Embryonic facial prominence (tissue), 1 donor: ENCODE measurements around the gene EYA4.
A peak's percentile ranks its signal among the peaks of the same experiment; 100 is the strongest.

Experiments
- DNase-seq: peaks from one replicate; pipeline ENCODE4 v3.0.0-alpha.2; 2016; ENCODE audit errors: extremely low spot score

The EYA4 gene

DNA sequence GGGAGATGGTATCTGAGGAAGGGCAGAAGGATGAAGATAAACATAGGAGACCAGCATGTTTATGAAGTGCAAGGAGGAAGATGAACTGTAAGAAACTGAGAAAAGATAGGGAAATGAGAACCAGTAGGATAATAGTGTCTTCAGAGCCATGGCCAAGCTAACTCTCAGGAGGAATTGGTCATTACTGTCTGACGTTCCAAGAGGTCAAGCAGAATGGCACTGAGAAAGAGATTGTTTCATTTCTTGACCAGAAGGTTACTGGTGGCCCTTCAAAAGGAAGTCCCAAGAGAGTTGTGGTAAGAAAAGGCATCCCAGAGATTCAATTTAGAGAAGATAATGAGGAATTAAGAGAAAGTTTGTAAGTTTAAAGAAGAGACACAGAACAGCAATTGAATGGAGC, 47.5 kb downstream of the EYA4 start:
- DNase-seq, result no peak

GRCh38 chr6:133289733-133290306, 48.7 kb downstream of the EYA4 start:
- no peak for DNase-seq

GRCh38 chr6:133290930-133291329, 49.8 kb downstream of the EYA4 start:
- DNase-seq, result no peak

DNA sequence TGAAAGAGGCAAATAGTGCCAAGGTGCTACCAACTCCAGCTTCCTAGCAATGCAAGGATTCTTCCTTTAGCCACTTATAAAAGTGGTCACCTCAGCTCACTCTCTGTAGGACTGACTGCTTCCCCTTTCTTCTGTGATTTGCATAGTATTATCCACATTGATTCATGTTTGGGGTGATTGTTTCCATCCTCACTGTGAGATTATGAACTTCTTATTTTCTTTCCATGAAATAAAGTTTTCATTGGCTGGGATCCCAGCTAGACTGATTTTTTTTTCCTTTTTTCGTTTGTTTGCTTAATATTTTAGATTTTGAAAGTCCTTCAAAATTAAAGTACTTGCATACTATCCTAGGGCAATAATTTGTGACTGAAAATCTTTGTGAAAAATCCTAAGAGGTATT, 50.5 kb downstream of the EYA4 start:
- DNase-seq, result no peak

GRCh38 chr6:133297657-133298056, 56.5 kb downstream of the EYA4 start:
- no peak for DNase-seq

GRCh38 chr6:133298335-133298734, 57.2 kb downstream of the EYA4 start:
- no peak for DNase-seq

- no peak for DNase-seq
These were observed 57.6 kb downstream of the EYA4 start for GRCh38 chr6:133298801-133299200.

- no peak for DNase-seq
These were observed 59.7 kb downstream of the EYA4 start for GRCh38 chr6:133300896-133301295.

DNA sequence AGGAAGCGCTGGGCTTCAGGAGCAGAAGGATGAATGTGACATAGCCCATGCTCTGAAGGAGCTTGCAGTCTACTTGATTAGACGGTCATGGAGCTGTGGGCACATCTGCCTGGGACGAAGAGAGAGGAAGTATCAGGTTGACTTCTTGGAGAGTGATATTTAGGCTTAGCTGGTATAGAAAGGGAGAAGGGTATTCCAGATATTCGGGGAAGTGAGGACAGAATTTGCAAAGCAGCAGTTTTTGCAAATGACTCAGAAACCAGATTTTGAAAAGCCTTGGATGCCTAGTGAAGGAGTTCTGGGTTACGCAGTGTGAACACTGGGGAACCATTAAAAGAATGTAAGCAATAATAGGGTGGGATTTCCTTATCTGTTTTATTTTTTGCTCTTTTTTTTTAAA, 60.7 kb downstream of the EYA4 start:
- no peak for DNase-seq

DNA sequence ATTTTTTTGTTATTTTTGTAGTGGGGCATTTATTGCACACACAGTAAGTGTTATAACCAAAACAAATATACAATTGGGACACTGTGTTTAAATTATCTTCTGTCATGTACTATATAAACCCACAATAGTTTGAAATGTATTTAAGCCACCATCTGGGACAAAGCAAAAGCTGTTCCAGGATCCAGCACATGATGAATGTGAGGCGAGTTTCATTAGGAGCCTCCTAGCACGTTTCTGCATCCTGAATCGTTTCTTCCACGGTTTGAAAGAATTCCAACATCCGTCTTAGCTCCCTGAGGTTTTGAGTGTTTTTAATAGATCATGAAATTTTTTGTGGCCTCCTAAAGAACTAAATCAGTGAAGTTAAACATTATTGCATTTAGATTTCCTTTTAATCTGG, 65.8 kb downstream of the EYA4 start:
- no peak for DNase-seq

- DNase-seq, result no peak
These were observed 68.4 kb downstream of the EYA4 start for GRCh38 chr6:133309579-133309978.

GRCh38 chr6:133312006-133312405, 70.8 kb downstream of the EYA4 start:
- no peak for DNase-seq

GRCh38 chr6:133313068-133313467, 71.9 kb downstream of the EYA4 start:
- no peak for DNase-seq

GRCh38 chr6:133314947-133315346, 73.8 kb downstream of the EYA4 start:
- peak; percentile 25 for DNase-seq

DNA sequence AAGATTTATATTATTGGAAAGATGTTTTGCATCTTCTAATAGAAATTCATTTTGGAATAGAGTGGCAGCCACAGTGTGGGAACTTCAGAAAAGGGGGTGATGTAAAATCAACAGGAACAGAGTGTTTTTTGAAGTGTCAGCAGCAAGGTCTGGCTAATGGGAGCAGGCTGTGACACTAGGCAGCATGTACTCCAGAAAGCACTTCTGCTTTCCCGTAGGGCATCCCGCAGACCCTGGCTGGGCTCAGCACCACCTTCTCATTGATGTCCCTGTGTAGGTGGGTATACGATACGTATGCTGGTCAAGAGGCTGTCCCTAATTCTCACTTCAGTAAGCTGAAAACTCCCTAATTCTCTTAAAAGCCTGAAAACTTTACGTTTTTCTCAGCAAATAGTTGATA, 74.7 kb downstream of the EYA4 start:
- DNase-seq, result no peak

- no peak for DNase-seq
These were observed 76.5 kb downstream of the EYA4 start for GRCh38 chr6:133317704-133318103.

DNA sequence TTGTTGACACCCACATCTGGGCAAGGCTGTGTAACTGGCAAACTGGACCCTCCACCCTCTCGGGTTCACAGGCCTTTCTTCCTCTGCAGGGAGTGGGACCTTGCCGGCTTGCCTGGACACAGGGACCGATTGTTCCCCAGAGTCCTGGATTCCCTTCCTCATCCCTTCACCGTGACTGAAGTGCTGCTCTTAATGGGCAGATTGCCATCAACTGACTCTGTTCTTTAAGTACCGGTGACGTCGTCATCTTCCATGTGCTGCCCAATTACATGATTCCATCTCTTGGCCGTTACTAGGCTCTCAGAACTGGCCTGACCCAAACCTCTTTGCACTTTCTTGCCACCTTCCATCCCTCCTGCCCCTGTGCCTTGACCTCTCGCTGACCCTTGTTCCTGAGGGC, 85.4 kb downstream of the EYA4 start:
- DNase-seq, result no peak

DNA sequence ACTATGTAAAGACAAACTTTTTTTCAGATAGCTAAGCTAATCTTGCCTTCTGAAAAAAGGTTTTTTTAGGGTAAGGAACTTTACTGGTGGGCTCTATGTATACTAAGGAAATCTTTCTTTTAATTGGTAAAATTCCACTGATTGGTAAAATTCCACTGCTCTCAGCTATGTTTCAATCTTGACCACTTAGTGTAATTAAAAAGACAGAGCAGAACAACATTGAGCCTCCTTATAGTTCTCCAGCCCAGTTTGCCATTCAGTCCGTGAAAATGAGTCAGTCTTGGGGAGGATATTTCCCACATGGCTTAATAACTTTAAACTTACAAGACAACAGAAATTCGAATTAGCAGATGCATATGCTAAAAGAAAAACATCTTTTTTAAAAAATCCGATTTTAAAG, 92.7 kb downstream of the EYA4 start:
- DNase-seq, result no peak

DNA sequence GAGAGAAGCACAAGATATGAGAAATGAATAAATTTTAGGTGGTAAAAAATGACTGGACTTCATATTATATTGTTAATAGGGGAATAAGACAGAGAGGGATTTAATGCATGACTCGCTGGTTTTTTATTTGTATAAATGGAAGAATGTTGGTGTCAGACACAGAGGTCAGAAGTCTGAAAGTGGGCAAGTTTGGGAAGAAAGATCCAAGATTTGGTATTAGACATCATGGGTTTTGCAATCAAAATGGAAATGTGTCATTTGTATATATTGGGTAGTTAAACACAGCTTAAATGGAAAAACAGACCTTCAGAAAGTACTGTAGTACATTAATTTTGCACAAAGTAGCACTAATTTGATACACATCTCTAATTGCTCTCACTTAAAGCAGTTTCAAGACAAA, 96.2 kb downstream of the EYA4 start:
- no peak for DNase-seq

GRCh38 chr6:133339543-133340384, 98.6 kb downstream of the EYA4 start:
- no peak for DNase-seq

DNA sequence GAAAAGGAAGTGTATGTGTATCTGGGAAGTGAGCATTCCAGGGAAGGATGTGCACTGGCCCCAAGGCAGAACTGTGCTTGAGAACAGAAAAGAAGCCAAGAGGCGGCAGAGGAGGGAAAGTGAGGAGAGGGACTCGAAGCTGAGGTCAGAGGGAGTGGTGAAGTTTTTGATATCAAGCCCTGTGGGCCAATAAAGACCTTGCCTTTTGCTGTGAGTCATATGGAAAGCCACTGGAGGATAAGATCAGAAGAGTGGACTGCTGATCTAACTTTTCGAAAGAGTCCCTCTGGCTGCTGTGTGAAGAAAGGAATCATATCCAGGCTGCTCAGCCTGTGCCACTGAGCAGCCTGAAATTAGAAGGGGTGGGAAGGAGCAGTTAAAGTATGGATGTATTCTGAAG, 99.4 kb downstream of the EYA4 start:
- DNase-seq, result no peak

- no peak for DNase-seq
These were observed 100.5 kb downstream of the EYA4 start for GRCh38 chr6:133341607-133342158.

GRCh38 chr6:133343220-133343619, 102.1 kb downstream of the EYA4 start:
- no peak for DNase-seq
